HCT116 (cell line): ENCODE results near the gene KCNB1. TPM values are rescaled to one million over a fixed set of nuclear protein-coding genes. Genes with fewer than 3 reads are reported as not detected.

ENCODE experiments used
- ATAC-seq: fragments of 200-7000 bp; cut with Tn5 transposase; 2 replicates; pipeline ENCODE4 v1.9.1; 2020; ENCODE audit warnings: mild to moderate bottlenecking, moderate library complexity
- BruUV-seq: library from RNA; stranded (reverse); fragments of 400-500 nt; replicated peaks from 2 replicates; lab custom pipeline; 2021; lab: Mats Ljungman, UMichigan
- CTCF ChIA-PET: fragments of 300-600 bp; sonication (Branson Sonifier 250); formaldehyde crosslinking; loops from one replicate; lab custom pipeline; 2021; ENCODE audit warnings: antibody characterized with exemption; lab: Charles Lee
- POLR2A ChIA-PET: fragments of 300-600, 350-600 bp; sonication (Branson Sonifier 250); formaldehyde crosslinking; loops from one replicate; lab custom pipeline; 2021; ENCODE audit warnings: antibody characterized with exemption; lab: Charles Lee
- RAD21 ChIA-PET, 2 experiments: fragments of 300-600 bp; sonication (Branson Sonifier 250); formaldehyde crosslinking; loops; one replicate each; lab custom pipeline; 2023; ENCODE audit warnings: low total read pairs in 2 of 2; ENCODE audit not compliant: uncharacterized antibody in 2 of 2, unreplicated experiment in 2 of 2, low non-redundant PET in 1 of 2; lab: Charles Lee
- DNase-seq: peaks from one replicate; pipeline ENCODE4 v3.0.0-alpha.2; 2010; ENCODE audit warnings: low read depth, low spot score
- H2AFZ ChIP-seq: fragments of 200-600 bp; shearing (Covaris generic), sonication (generic); 2 replicates; pipeline ENCODE4 v1.6.1; 2017; ENCODE audit warnings: low read depth, mixed run types, mixed read lengths, antibody characterized with exemption, low read length; ENCODE audit not compliant: poor library complexity, severe bottlenecking
- H3K27ac ChIP-seq: 2 replicates; pipeline ENCODE4 v1.5.1; 2012; ENCODE audit warnings: low read depth, low read length
- H3K27me3 ChIP-seq: fragments of 200-600 bp; sonication (generic); 2 replicates; pipeline ENCODE4 v1.6.1; 2016; ENCODE audit warnings: mixed run types, low read length, mixed read lengths; ENCODE audit not compliant: insufficient read depth
- H3K36me3 ChIP-seq, 2 experiments: fragments of 200-500 bp in 1 of 2; fragments of 200-600 bp in 1 of 2; sonication (Bioruptor generic) in 1 of 2; sonication (generic) in 1 of 2; 2 replicates each; pipeline versions ENCODE4 v1.5.1 to v1.6.1; 2014 to 2016; ENCODE audit warnings: low read length in 2 of 2, inconsistent platforms in 1 of 2, mixed read lengths in 1 of 2, mixed run types in 1 of 2; ENCODE audit not compliant: insufficient read depth in 2 of 2, control insufficient read depth in 1 of 2
- H3K4me1 ChIP-seq, 2 experiments: fragments of 200-600 bp in 1 of 2; sonication (generic) in 1 of 2; 2 replicates each; pipeline versions ENCODE4 v1.5.1 to v1.6.1; 2012 to 2017; ENCODE audit warnings: low read length in 2 of 2, inconsistent platforms in 1 of 2, mild to moderate bottlenecking in 1 of 2, mixed read lengths in 1 of 2, mixed run types in 1 of 2, moderate library complexity in 1 of 2; ENCODE audit not compliant: insufficient read depth in 2 of 2, control insufficient read depth in 1 of 2
- H3K4me2 ChIP-seq: fragments of 200-600 bp; sonication (generic); 2 replicates; pipeline ENCODE4 v1.6.1; 2017; ENCODE audit warnings: mixed run types, low read length, mixed read lengths
- H3K4me3 ChIP-seq, 2 experiments: fragments of 200-600 bp in 1 of 2; sonication (generic) in 1 of 2; replicated peaks in 1 of 2; 2 replicates each; pipeline ENCODE4 v1.5.1; 2011 to 2016; ENCODE audit warnings: low read length in 2 of 2, control low read depth in 1 of 2, low read depth in 1 of 2, mild to moderate bottlenecking in 1 of 2, mixed read lengths in 1 of 2, mixed run types in 1 of 2
- H3K79me2 ChIP-seq: fragments of 200-600 bp; sonication (generic); 2 replicates; pipeline ENCODE4 v1.6.1; 2017; ENCODE audit warnings: mild to moderate bottlenecking, mixed run types, low read length, moderate library complexity, mixed read lengths; ENCODE audit not compliant: insufficient read depth
- H3K9ac ChIP-seq: fragments of 200-600 bp; sonication (generic); 2 replicates; pipeline ENCODE4 v1.6.1; 2016; ENCODE audit warnings: low read length, mixed read lengths
- H3K9me2 ChIP-seq: fragments of 200-600 bp; sonication (generic), shearing (Covaris generic); 2 replicates; pipeline ENCODE4 v1.6.1; 2017; ENCODE audit warnings: mixed run types, mild to moderate bottlenecking, moderate library complexity; ENCODE audit not compliant: insufficient read depth
- H3K9me3 ChIP-seq, 2 experiments: fragments of 200-500 bp in 1 of 2; fragments of 200-600 bp in 1 of 2; sonication (Bioruptor generic) in 1 of 2; sonication (generic) in 1 of 2; 2 replicates each; pipeline ENCODE4 v1.6.1; 2014 to 2017; ENCODE audit warnings: low read length in 2 of 2, mixed read lengths in 2 of 2, inconsistent platforms in 1 of 2, low read depth in 1 of 2, mild to moderate bottlenecking in 1 of 2, mixed run types in 1 of 2, moderate library complexity in 1 of 2; ENCODE audit not compliant: control insufficient read depth in 1 of 2, insufficient read depth in 1 of 2
- H4K20me1 ChIP-seq: fragments of 200-600 bp; sonication (generic), shearing (Covaris generic); 2 replicates; pipeline ENCODE4 v1.6.1; 2017; ENCODE audit warnings: mixed run types, mild to moderate bottlenecking, moderate library complexity; ENCODE audit not compliant: insufficient read depth
- CBX3 ChIP-seq: IDR thresholded peaks from 2 replicates; pipeline ENCODE4 v1.6.1; 2012; ENCODE audit warnings: low read depth
- CEBPB ChIP-seq: IDR thresholded peaks from 2 replicates; pipeline ENCODE4 v1.6.1; 2012; ENCODE audit warnings: low read depth
- EGR1 ChIP-seq: IDR thresholded peaks from 2 replicates; pipeline ENCODE4 v1.6.1; 2012; ENCODE audit warnings: low read depth
- ELF1 ChIP-seq: IDR thresholded peaks from 2 replicates; pipeline ENCODE4 v1.6.1; 2012; ENCODE audit warnings: low read depth, borderline replicate concordance
- EZH2 ChIP-seq: fragments of 200-600 bp; sonication (generic); IDR thresholded peaks from 2 replicates; pipeline ENCODE4 v1.6.1; 2017; ENCODE audit warnings: antibody characterized with exemption, mixed run types
- EZH2phosphoT487 ChIP-seq: fragments of 200-600 bp; IDR thresholded peaks from 2 replicates; pipeline ENCODE4 v1.6.1; 2018; ENCODE audit warnings: antibody characterized with exemption, borderline replicate concordance
- FOSL1 ChIP-seq: IDR thresholded peaks from 2 replicates; pipeline ENCODE4 v1.6.1; 2012; ENCODE audit warnings: low read depth
- JUND ChIP-seq: IDR thresholded peaks from 2 replicates; pipeline ENCODE4 v1.6.1; 2012
- POLR2A ChIP-seq: IDR thresholded peaks from 2 replicates; pipeline ENCODE4 v1.7.0; 2011; ENCODE audit warnings: borderline replicate concordance; ENCODE audit not compliant: insufficient read depth, insufficient read length; ENCODE audit errors: extremely low read depth
- POLR2AphosphoS5 ChIP-seq: IDR thresholded peaks from 2 replicates; pipeline ENCODE4 v1.6.1; 2011; ENCODE audit warnings: mild to moderate bottlenecking, low read depth, low read length, moderate library complexity
- SIN3A ChIP-seq: IDR thresholded peaks from 2 replicates; pipeline ENCODE4 v1.6.1; 2012; ENCODE audit warnings: low read depth
- SP1 ChIP-seq: IDR thresholded peaks from 2 replicates; pipeline ENCODE4 v1.6.1; 2012; ENCODE audit warnings: low read depth
- YY1 ChIP-seq: IDR thresholded peaks from 2 replicates; pipeline ENCODE4 v1.6.1; 2011; ENCODE audit warnings: low read length, low read depth, moderate library complexity, mild to moderate bottlenecking; ENCODE audit not compliant: insufficient replicate concordance; ENCODE audit errors: extremely low read depth
- intact Hi-C: fragments of 100-400 bp; cut with micrococcal nuclease; formaldehyde crosslinking; loops from 2 replicates; pipeline ENCODE4 v1.10.0; 2022
- total RNA-seq: library from RNA; stranded (reverse); gene quantifications from one replicate; pipeline ENCODE4 v1.2.1, GENCODE V29; 2021; ENCODE audit not compliant: unreplicated experiment
- TF ChIP-seq, protein P1 (sequence below): IDR thresholded peaks from 2 replicates; pipeline ENCODE4 v1.6.1; 2012
- TF ChIP-seq, protein P2 (sequence below): IDR thresholded peaks from 2 replicates; pipeline ENCODE4 v1.6.1; 2012; ENCODE audit warnings: low read depth
- TF ChIP-seq, protein P3 (sequence below): IDR thresholded peaks from 2 replicates; pipeline ENCODE4 v1.6.1; 2011; ENCODE audit warnings: mild to moderate bottlenecking, low read length, moderate library complexity; ENCODE audit not compliant: insufficient replicate concordance; ENCODE audit errors: extremely low read depth

The KCNB1 gene
- total RNA-seq, 1 experiment from 2014 or later: 0.79 TPM

DNA sequence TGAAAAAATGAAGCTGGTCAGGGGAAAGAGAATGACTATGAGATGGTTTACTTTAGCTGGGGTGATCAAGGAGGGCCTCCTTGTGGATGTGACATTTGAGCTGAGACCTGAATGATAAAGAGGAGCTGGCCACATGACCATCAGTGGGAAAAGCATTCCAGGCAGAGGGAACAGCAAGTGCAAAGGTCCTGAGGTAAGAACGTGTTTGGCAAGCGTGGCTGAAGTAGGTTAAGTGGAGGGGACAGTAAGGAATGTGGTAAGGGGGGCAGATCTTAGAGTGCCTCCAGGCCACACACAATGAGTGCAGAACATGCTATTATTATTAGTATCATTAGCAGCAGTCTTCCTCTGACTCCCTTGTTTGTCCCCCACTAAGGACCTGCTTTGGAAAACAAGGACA is 92.6 kb downstream of the KCNB1 start:
- Histone ChIP-seq H3K9me2 (no peaks in the 10 kb centered on the region), H3K9me3 (no peaks in the 10 kb centered on the region), H3K4me1 (no peaks in the 10 kb centered on the region), H3K27ac (no peak overlapping the region), H3K36me3 (no peaks in the 10 kb centered on the region), H3K4me2 (no peak overlapping the region), H3K79me2 (no peaks in the 10 kb centered on the region), H3K4me3 (no peak overlapping the region), H2AFZ (no peak overlapping the region), H3K9ac (no peak overlapping the region), H3K27me3 (peaks cover 10% of the 10 kb centered on the region; the same call in 1 of the 2 replicates), H4K20me1 (no peaks in the 10 kb centered on the region)
- DNase-seq: no peak
- BruUV-seq: no TSS peak
- TF ChIP-seq POLR2A (no peak), CEBPB (no peak), FOSL1 (no peak), EGR1 (no peak), CBX3 (no peak), POLR2AphosphoS5 (no peak), YY1 (no peak), EZH2 (no peak), SP1 (no peak), ELF1 (no peak), EZH2phosphoT487 (no peak), JUND (no peak), SIN3A (no peak)
- TF ChIP-seq, protein P1, sequence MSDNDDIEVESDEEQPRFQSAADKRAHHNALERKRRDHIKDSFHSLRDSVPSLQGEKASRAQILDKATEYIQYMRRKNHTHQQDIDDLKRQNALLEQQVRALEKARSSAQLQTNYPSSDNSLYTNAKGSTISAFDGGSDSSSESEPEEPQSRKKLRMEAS: no peak
- TF ChIP-seq, protein P2, sequence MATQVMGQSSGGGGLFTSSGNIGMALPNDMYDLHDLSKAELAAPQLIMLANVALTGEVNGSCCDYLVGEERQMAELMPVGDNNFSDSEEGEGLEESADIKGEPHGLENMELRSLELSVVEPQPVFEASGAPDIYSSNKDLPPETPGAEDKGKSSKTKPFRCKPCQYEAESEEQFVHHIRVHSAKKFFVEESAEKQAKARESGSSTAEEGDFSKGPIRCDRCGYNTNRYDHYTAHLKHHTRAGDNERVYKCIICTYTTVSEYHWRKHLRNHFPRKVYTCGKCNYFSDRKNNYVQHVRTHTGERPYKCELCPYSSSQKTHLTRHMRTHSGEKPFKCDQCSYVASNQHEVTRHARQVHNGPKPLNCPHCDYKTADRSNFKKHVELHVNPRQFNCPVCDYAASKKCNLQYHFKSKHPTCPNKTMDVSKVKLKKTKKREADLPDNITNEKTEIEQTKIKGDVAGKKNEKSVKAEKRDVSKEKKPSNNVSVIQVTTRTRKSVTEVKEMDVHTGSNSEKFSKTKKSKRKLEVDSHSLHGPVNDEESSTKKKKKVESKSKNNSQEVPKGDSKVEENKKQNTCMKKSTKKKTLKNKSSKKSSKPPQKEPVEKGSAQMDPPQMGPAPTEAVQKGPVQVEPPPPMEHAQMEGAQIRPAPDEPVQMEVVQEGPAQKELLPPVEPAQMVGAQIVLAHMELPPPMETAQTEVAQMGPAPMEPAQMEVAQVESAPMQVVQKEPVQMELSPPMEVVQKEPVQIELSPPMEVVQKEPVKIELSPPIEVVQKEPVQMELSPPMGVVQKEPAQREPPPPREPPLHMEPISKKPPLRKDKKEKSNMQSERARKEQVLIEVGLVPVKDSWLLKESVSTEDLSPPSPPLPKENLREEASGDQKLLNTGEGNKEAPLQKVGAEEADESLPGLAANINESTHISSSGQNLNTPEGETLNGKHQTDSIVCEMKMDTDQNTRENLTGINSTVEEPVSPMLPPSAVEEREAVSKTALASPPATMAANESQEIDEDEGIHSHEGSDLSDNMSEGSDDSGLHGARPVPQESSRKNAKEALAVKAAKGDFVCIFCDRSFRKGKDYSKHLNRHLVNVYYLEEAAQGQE: no peak
- TF ChIP-seq, protein P3, sequence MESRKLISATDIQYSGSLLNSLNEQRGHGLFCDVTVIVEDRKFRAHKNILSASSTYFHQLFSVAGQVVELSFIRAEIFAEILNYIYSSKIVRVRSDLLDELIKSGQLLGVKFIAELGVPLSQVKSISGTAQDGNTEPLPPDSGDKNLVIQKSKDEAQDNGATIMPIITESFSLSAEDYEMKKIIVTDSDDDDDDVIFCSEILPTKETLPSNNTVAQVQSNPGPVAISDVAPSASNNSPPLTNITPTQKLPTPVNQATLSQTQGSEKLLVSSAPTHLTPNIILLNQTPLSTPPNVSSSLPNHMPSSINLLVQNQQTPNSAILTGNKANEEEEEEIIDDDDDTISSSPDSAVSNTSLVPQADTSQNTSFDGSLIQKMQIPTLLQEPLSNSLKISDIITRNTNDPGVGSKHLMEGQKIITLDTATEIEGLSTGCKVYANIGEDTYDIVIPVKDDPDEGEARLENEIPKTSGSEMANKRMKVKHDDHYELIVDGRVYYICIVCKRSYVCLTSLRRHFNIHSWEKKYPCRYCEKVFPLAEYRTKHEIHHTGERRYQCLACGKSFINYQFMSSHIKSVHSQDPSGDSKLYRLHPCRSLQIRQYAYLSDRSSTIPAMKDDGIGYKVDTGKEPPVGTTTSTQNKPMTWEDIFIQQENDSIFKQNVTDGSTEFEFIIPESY: no peak
- intact Hi-C loops: no loop called here
- RAD21 ChIA-PET: no interaction called here
- POLR2A ChIA-PET: no interaction called here
- no peak for ATAC-seq
- CTCF ChIA-PET: interaction anchor here (1.3 kb wide), 1 partner anchor 94 kb away, joined by 5 read pairs; no protein-coding TSS in a partner anchor
